GM12874 (cell line): ENCODE data around the gene ADPGK.

Experiments
- TF ChIP-seq, protein P1 (sequence below): IDR thresholded peaks from 2 replicates; pipeline ENCODE4 v1.5.1; 2011; ENCODE audit warnings: low read depth, mild to moderate bottlenecking, control low read depth, low read length, moderate library complexity; ENCODE audit not compliant: insufficient read depth

ADPGK gene

DNA sequence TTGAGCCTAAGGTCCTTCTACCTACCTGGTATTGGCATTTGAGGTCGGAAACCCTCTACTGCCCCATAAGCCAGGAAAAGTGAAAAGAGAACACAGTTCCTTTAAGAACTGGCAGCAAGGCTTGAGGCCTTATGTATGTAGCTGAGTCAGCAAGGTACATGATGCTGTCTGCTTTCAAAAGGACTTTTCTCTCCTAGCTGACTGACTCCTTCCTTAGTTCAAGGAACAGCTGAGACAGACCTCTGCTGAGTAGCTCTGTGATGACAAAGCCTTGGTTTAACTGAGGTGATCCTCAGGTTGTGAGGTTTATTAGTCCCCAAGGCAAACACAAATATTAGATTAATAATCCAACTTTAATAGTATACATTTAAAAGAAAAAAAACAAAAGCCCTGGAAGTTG, 45.8 kb downstream of the ADPGK start:
- TF ChIP-seq, protein P1, sequence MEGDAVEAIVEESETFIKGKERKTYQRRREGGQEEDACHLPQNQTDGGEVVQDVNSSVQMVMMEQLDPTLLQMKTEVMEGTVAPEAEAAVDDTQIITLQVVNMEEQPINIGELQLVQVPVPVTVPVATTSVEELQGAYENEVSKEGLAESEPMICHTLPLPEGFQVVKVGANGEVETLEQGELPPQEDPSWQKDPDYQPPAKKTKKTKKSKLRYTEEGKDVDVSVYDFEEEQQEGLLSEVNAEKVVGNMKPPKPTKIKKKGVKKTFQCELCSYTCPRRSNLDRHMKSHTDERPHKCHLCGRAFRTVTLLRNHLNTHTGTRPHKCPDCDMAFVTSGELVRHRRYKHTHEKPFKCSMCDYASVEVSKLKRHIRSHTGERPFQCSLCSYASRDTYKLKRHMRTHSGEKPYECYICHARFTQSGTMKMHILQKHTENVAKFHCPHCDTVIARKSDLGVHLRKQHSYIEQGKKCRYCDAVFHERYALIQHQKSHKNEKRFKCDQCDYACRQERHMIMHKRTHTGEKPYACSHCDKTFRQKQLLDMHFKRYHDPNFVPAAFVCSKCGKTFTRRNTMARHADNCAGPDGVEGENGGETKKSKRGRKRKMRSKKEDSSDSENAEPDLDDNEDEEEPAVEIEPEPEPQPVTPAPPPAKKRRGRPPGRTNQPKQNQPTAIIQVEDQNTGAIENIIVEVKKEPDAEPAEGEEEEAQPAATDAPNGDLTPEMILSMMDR, result no peak

GRCh38 chr15:72737061-72737460, 46.5 kb downstream of the ADPGK start:
- TF ChIP-seq, protein P1, result no peak

- TF ChIP-seq, protein P1, result no peak
Observed at GRCh38 chr15:72735111-72735510, 48.4 kb downstream of the ADPGK start.

DNA sequence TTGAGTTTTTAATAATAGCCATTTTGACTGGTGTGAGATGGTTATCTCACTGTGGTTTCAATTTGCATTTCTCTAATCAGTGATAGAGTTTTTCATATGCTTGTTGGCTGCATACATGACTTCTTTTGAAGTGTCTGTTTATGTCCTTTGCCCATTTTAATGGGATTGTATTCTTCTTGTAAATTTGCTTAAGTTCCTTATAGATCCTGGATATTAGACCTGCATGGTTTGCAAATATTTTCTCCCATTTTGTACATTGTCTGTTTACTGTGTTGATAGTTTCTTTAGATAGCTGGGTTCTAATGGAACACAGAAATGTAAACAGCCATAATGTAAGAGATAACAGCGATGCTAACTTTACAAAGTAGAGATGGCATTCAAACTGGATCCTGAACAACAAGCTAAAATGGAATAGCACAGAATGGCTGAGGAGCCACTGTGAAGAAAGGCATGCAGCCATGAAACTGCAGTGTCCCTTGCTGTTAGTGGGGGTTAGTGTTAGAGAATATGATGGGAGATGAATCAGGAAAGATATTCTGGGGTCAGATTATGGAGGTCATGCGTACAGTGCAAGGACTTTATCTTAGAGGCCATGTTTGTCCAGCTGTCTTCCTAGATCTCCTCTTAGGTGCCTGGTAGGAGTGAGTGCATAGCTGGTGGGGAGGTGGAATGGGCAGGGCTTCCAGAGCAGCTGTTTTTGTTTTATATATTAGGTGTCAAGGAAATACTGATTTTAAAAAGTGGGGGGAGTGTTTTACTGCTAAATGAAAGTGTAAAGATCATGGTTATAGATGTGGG, 49.4 kb downstream of the ADPGK start:
- TF ChIP-seq, protein P1, result no peak

DNA sequence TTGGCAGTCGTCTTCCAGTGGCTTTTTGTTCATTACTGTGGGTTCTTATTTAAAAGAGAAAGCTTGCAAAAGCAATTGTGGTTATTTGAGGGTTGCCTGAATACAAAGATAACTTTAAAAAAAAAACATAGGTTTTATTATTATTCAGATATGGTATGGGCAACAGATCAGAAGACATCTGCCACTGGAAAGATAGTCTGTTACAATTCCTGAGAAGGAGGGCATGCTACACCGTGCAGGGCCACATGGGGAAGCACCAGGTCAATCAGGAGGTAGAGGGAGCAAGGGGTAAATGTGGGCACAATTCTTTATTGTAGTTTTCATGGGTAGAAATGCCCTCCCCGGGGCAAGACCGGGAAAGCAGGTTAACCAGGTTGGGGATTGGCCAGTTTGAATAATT, 51.0 kb downstream of the ADPGK start:
- TF ChIP-seq, protein P1, result no peak

DNA sequence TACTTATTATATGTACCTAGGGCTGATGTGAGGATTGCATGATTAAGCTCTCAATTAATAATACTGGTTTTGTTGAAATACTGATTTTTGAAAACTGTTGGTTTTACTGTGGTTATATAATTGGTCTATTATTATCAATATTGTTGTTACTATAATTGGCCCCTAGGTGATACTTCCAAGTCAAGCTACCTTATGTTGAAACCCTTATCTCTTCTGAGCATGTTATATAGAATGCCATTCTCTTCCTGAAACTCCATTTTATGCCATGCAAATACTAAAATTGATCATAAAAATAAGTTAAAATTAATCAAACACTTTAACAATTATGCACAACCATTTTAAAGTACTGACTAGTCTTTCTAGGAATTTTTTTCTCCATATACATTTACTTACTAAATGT, 51.5 kb downstream of the ADPGK start:
- TF ChIP-seq, protein P1, result no peak

- TF ChIP-seq, protein P1, result no peak
Observed at GRCh38 chr15:72728821-72729220, 54.7 kb downstream of the ADPGK start.
